ENCODE results near the gene POTEE.
"Not testable (repeated sequence)": the region's sequence is repeated elsewhere in the genome, so short reads cannot be mapped to it uniquely, and the experiment has no call there.

The POTEE gene

GRCh38 chr2:131235543-131236449, 26.5 kb downstream of the POTEE start:
- H3K36me3 Mint-ChIP-seq; ATAC-seq (replicated peaks); H3K4me3 Mint-ChIP-seq; H3K27ac Mint-ChIP-seq; DNase-seq; H3K9me3 Mint-ChIP-seq; H3K4me1 Mint-ChIP-seq; H3K27me3 Mint-ChIP-seq: not testable (repeated sequence)

Data from stimulated activated naive B cell treated with anti-CD40 and anti-IgM and Interleukin-4, amounts not matched to agents 10 μg/mL and 1 μg/mL and 100 μg/mL, for 72 hours (primary cell).